HG03558 (cell line): ENCODE results near the gene MAP1LC3B2.

Source experiments
- ATAC-seq: cut with Tn5 transposase; IDR thresholded peaks from one replicate; pipeline ENCODE4 v1.9.1; 2021; ENCODE audit warnings: moderate number of reproducible peaks; ENCODE audit not compliant: unreplicated experiment; ENCODE audit errors: extremely low read depth

The MAP1LC3B2 gene

GRCh38 chr12:116559162-116559935 lies at the start of gene MAP1LC3B2:
Gene MAP1LC3B2 (plus strand): TSS chr12:116559381. CDS start chr12:116575943, 16,562 bp downstream.
- peak; percentile 50 for ATAC-seq

GRCh38 chr12:116513944-116514343 lies 45.2 kb upstream of the MAP1LC3B2 start:
- no peak for ATAC-seq

GRCh38 chr12:116515684-116516083 lies 43.5 kb upstream of the MAP1LC3B2 start:
- ATAC-seq: no peak

- ATAC-seq: no peak
Measured at GRCh38 chr12:116516657-116517056, 42.5 kb upstream of the MAP1LC3B2 start.

- ATAC-seq: no peak
Measured at GRCh38 chr12:116517431-116518045, 41.6 kb upstream of the MAP1LC3B2 start.

GRCh38 chr12:116520225-116520760 lies 38.9 kb upstream of the MAP1LC3B2 start:
- no peak for ATAC-seq

GRCh38 chr12:116520801-116521471 lies 38.2 kb upstream of the MAP1LC3B2 start:
- no peak for ATAC-seq

- ATAC-seq: no peak
Measured at GRCh38 chr12:116524311-116524710, 34.9 kb upstream of the MAP1LC3B2 start.

GRCh38 chr12:116524964-116525379 lies 34.2 kb upstream of the MAP1LC3B2 start:
- no peak for ATAC-seq

- ATAC-seq: no peak
Measured at GRCh38 chr12:116525418-116526001, 33.7 kb upstream of the MAP1LC3B2 start.

- no peak for ATAC-seq
Measured at GRCh38 chr12:116528065-116528464, 31.1 kb upstream of the MAP1LC3B2 start.

GRCh38 chr12:116528498-116528897 lies 30.7 kb upstream of the MAP1LC3B2 start:
- no peak for ATAC-seq

- no peak for ATAC-seq
Measured at GRCh38 chr12:116529048-116529447, 30.1 kb upstream of the MAP1LC3B2 start.

- no peak for ATAC-seq
Measured at GRCh38 chr12:116529686-116530085, 29.5 kb upstream of the MAP1LC3B2 start.

GRCh38 chr12:116532428-116532827 lies 26.8 kb upstream of the MAP1LC3B2 start:
- no peak for ATAC-seq

- ATAC-seq: no peak
Measured at GRCh38 chr12:116532986-116533342, 26.2 kb upstream of the MAP1LC3B2 start.

GRCh38 chr12:116533343-116534251 lies 25.6 kb upstream of the MAP1LC3B2 start:
- no peak for ATAC-seq

- ATAC-seq: no peak
Measured at GRCh38 chr12:116534311-116535121, 24.7 kb upstream of the MAP1LC3B2 start.

- no peak for ATAC-seq
Measured at GRCh38 chr12:116535241-116535640, 23.9 kb upstream of the MAP1LC3B2 start.
